ENCODE results near the gene RGS19.

- TF ChIP-seq CTCF (IDR thresholded peaks at IDR 0.05), result no peak
- no peak for TF ChIP-seq POLR2A (IDR thresholded peaks at IDR 0.05)
These were observed 30.6 kb upstream of the RGS19 start for GRCh38 chr20:64109831-64110391.

All from heart left ventricle (tissue), 13 donors.